ENCODE measurements around the gene NUAK1. TPM values are rescaled to one million over a fixed set of nuclear protein-coding genes. Genes with fewer than 3 reads are reported as not detected.

NUAK1 gene
- total RNA-seq, 1 donor from 2014 or later, result 31.5 TPM

GRCh38 chr12:106063826-106064720 lies 74.7 kb downstream of the NUAK1 start:
- no peak for DNase-seq

DNA sequence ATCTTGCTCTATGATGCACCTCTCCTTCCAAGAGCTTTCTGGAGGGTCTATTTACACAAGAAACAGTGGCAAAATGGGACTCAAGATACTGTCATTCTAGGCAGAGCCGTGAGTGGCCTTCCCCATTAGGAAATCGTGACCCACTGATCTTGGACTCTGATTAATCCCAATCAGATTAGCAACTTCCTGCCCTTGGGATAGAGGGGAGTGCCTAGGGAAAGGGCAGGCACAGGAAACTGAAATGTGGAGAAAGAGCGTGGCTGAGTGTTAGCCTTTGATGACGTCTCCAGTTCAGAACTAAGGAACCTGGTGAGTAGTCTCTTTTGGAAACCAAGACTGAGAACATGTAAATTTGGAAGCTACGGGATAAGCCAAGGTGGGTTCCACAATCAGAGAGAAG lies 76.1 kb downstream of the NUAK1 start:
- DNase-seq, result no peak

- DNase-seq, result peak; percentile 21
Observed at GRCh38 chr12:106058256-106059182, 80.2 kb downstream of the NUAK1 start.

- no peak for DNase-seq
Observed at GRCh38 chr12:106054049-106054448, 84.7 kb downstream of the NUAK1 start.

- no peak for DNase-seq
Observed at GRCh38 chr12:106051853-106052531, 86.8 kb downstream of the NUAK1 start.

DNA sequence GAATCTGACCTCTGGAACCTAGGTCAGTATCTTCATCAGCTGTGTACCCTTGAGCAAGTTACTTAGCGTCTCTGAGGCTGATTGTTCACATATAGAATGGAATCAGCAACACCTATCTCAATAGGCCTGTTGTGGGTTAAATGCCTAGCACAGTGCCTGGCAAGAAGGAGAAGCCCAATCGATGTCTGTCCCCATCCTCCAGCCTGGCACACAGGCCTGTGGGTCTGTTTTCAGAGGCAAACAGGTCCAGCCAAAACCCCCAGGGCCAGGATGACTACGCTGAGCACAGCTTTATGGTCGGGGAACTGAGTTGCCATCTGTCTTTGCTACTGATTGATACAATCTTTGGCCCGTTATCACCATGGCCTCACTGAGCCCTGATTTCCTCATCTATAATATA lies 89.2 kb downstream of the NUAK1 start:
- no peak for DNase-seq

GRCh38 chr12:106049105-106049504 lies 89.6 kb downstream of the NUAK1 start:
- DNase-seq, result peak; percentile 32

- no peak for DNase-seq
Observed at GRCh38 chr12:106048676-106049075, 90.1 kb downstream of the NUAK1 start.

DNA sequence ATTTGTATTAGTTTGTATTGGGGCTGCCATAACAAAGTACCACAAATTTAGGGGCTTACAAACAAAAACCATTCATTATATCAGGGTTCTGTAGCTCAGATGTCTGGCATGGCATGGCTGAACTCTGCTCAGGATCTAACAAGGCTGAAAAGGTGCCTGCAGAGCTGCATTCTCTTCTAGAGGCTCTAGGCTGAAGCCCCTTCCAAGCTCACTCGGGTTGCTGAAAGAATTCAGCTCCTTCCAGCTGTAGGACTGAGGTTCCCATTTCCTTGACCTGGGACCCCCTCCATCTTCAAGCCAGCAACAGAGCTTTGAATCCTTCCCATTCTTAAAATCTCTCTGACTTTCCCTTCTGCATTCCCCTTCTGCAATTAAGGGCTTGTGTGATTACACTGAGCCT lies 90.7 kb downstream of the NUAK1 start:
- DNase-seq, result no peak

DNA sequence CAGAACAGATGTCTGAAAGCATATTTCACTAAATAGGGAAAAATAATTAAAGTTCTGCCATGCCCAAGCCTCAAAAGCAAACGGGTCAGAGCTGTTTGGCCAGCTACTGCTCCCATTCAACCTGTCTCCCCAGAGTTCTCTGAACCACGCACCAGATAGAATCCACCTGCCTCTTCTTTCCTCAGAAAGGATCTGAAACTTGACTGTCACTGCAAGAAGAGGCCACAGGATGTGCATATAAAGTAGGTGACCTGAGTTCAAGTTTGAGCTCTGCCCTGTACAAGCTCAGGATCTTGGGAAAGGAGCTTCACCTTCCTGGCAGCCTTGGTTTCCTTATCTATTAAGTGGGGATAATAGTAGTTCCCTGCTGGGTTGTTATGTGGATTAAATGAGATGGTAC lies 91.8 kb downstream of the NUAK1 start:
- no peak for DNase-seq

DNA sequence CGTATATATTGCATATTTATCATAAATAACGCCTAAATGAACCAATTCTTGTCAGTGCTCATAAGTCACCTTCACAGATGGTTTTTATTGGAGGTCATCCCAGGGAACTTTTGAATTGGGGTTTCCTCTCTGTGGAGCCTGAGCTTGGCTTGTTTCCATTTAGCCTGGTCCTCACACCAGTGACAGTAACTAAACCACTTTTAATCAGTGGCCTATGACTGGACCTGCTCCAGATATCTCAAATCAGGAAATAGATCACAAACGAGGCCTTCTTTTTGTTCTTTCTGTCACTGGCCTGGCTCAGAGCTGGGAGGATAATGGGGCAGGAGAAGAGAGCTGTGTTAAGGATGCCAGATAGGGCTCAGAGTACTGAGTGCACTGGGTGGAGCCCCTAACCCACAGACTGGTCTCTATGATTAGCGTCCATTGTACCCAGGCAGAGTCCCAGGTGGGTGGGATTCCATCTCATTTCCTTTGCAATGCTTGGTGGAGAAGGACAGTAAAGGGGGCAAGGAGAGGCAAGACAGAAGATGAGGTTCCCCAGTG lies 92.4 kb downstream of the NUAK1 start:
- DNase-seq, result no peak

DNA sequence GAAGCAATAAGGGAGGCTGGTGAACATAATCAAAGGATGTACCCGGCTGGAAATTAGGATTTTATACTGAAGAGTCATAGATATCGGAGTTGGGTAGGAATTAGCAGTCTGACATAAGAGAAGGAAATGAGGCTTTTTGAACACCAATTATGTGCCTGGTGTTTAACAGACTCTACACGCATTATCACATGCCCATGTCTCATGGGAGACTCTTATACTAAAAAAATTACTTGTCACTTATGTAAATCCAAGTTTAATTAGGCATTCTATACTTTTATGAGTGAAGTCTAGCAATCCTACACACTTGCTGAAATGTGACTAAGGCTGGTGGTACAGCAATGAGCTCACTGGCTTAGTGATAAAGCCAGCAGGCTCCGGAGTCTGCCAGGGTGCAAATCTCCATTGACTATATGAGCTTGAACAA lies 93.5 kb downstream of the NUAK1 start:
- DNase-seq, result no peak

DNA sequence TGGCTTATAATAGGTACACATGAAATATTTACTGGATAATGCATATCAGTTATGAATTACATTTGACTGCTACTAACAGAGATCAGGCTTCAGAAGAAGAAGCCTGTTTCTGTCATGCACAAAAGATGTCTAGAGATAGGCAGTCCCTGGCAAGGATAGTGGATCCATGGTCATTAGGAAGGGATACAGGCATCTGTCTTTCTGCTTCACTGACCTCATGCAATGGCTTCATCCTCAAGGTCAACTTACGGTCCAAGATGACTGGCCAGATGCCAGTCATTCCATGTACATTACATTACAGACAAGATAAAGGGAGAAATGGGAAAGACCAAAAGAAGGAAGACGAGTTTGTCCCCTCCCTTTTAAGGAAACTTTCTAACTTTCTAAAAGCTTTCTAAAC lies 94.0 kb downstream of the NUAK1 start:
- DNase-seq, result no peak

DNA sequence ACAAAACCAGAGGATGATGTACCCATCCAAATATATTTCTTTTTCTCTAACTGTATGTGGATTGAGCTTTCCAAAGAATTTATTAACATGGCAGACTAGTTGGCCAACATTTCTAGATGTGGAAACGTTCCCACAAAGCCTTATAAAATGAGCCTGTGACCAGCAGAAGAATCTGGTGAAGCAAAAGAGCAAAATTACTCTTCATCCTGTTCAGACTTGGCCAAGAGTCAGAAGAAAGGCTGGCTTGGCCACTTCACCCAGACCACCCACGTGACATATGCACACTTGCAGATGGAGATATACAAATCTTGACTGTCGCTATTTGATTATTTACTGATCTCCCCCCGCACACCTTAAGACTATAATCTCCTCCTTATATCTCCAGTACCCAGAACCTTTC lies 96.7 kb downstream of the NUAK1 start:
- no peak for DNase-seq

- no peak for DNase-seq
Observed at GRCh38 chr12:106040521-106040920, 98.2 kb downstream of the NUAK1 start.

DNA sequence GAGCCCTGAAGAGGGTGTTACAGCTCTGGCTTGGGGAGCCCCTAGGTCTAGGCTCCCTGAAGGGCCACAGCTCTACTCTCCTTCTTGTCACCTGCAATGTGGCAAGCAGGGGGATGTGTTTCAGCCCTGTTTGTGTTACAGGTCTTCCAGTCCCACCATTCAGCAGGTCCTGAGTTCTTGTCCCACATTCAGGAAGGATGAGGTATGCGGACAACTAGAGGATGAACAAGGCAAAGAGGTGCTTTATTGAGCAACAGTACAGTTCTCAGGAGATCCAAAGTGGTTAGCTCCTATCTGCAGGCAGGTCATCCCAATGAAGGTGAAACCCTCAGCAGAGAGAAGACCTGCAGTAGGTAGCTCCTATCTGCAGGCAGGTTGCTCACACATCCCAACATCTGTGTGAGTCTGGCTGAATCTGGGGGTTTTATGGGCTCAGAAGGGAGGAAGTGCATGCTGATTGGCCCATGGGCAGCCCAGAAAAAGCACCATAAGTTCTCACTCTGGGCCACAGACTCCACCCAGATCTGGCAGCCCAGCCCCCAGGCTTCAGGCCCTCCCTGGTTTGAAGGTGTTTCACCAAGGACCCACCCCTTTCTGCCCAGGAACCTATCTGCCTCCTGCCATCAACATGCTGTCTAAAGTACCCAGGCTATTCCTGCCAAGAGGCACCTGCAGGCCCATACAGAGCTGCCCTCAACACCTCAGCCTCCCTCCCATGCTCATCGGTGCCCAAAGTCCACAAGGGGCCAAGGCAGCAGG lies 98.9 kb downstream of the NUAK1 start:
- DNase-seq, result no peak

GRCh38 chr12:106039242-106039641 lies 99.5 kb downstream of the NUAK1 start:
- DNase-seq, result no peak

DNA sequence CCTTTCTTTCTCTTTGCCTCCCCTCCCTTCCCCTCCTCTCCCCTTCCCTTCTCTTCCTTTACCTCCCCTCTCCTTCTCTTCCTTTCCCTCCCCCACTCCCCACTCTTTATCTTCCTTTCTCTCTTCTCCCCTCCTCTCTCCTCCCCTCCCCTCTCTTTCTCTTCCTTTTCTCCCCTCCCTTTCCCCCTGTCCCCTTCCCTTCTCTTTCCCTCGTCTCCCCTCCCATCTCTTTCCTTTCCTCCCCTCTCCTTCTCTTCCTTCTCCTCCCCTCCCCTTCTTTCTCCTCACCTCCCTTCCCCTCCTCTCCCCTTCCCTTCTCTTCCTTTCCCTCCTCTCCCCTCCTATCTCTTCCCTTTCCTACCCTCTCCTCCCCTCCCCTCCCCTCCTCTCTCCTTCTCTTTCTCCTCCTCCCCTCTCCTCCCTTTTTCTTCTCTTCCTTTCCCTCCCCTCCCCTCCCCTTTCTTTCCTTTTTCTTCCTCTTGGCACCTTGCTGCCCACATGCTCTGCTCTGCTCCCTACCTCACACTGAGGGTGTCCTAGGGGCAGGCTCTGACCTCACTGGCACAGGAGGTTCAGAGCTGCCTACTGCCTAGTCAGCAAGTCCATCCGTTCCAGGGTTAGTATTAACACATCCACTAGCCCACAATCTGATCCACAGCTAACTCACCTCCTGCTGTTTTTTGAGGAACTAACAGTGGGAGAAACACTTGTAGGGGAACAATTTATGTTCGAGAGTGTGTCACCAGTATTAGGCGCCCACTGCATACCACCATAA lies 101.0 kb downstream of the NUAK1 start:
- no peak for DNase-seq

DNA sequence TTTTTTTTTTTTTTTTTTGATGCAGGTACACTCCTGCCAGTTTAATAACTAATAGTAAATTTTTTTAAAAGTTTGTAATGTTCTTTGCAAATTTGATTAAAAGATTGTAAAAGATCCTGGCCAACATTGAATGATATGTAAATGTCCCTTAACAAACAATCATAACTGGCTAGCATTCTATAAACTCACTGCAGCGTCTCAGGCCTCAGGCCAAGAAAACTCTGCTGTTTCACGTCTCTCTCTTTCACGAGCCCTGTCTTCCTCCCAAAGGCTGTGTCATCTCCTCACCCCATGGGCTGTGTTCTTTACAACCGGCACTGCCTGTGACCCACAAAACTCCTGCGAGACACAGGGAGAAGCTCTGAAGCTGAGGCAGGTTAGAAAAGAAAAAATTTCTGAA lies 103.3 kb downstream of the NUAK1 start:
- DNase-seq, result no peak

GRCh38 chr12:106034316-106034715 lies 104.4 kb downstream of the NUAK1 start:
- no peak for DNase-seq

Measured in tongue (tissue), 2 donors.